Neutrophil (primary cell): Measurements from ENCODE around the gene SAMD1.

Source experiments
- H3K27ac ChIP-seq: fragments of 200-600 bp; sonication (generic); 2 replicates; pipeline ENCODE4 v1.5.1; 2016; ENCODE audit warnings: mild to moderate bottlenecking, moderate library complexity
- H3K27me3 ChIP-seq: fragments of 200-600 bp; sonication (generic); 2 replicates; pipeline ENCODE4 v1.6.0; 2016; ENCODE audit warnings: mild to moderate bottlenecking
- H3K36me3 ChIP-seq: fragments of 200-600 bp; sonication (generic); 2 replicates; pipeline ENCODE4 v1.5.1; 2017
- H3K4me1 ChIP-seq, 2 experiments: fragments of 200-600 bp in 1 of 2; sonication (generic) in 1 of 2; 1 replicate in 1 of 2; 2 replicates in 1 of 2; pipeline versions ENCODE4 v1.5.1 to v1.6.1; 2013 to 2016; ENCODE audit warnings: low read depth in 1 of 2, low read length in 1 of 2, mild to moderate bottlenecking in 1 of 2, moderate library complexity in 1 of 2; ENCODE audit not compliant: control insufficient read depth in 1 of 2, insufficient read depth in 1 of 2
- H3K4me3 ChIP-seq, 2 experiments: fragments of 200-600 bp in 1 of 2; sonication (generic) in 1 of 2; 1 replicate in 1 of 2; 2 replicates in 1 of 2; pipeline ENCODE4 v1.5.1; 2013 to 2016; ENCODE audit warnings: low read depth in 1 of 2, low read length in 1 of 2, mild to moderate bottlenecking in 1 of 2, moderate library complexity in 1 of 2
- H3K9me3 ChIP-seq: fragments of 200-600 bp; sonication (generic); 2 replicates; pipeline ENCODE4 v1.5.1; 2016
- CTCF ChIP-seq: fragments of 200-600 bp; sonication (generic); IDR thresholded peaks from 2 replicates; pipeline ENCODE4 v1.5.1; 2016; ENCODE audit warnings: antibody characterized with exemption

SAMD1 gene

GRCh38 chr19:14090509-14091080 lies at the start of gene SAMD1:
Gene SAMD1 (minus strand): TSS chr19:14090751.
- peaks cover 27% of the 10 kb centered on the region for H3K36me3 ChIP-seq
- H3K27me3 ChIP-seq, result peaks cover 6% of the 10 kb centered on the region
- H3K9me3 ChIP-seq, result no peaks in the 10 kb centered on the region
- peak within 1 kb of the TSS; percentile 63 to 64 for H3K4me3 ChIP-seq
- no peak for TF ChIP-seq CTCF
- H3K27ac ChIP-seq, result peak within 1 kb of the TSS; percentile 47
- H3K4me1 ChIP-seq, result peaks cover 17 to 20% of the 10 kb centered on the region in 2 experiments

DNA sequence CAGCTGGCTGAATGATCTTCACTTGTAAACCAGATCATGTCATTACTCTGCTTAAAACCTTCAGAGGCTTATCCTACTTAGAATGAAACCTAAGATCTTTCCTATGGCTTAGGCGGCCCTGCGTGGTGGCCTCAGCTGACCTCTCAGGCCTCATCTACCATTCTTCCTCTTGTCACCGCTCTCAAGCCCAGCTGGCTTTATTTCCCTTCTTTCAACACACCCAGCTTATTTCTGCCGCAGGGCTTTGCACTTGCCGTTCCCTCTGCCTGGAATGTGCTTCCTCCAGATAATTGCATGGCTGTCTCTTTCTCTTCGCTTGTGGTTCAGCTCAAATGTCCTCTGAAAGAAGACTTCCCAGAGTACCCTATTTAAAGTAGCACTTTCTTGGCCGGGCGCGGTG lies 49.4 kb upstream of the SAMD1 start:
- H3K4me1 ChIP-seq, result peaks cover 39 to 42% of the 10 kb centered on the region in 2 experiments
- peak overlapping the region; percentile 66 for H3K27ac ChIP-seq
- H3K9me3 ChIP-seq, result no peaks in the 10 kb centered on the region
- no peaks in the 10 kb centered on the region for H3K36me3 ChIP-seq
- H3K4me3 ChIP-seq, result no peak overlapping the region
- TF ChIP-seq CTCF, result no peak
- no peaks in the 10 kb centered on the region for H3K27me3 ChIP-seq

DNA sequence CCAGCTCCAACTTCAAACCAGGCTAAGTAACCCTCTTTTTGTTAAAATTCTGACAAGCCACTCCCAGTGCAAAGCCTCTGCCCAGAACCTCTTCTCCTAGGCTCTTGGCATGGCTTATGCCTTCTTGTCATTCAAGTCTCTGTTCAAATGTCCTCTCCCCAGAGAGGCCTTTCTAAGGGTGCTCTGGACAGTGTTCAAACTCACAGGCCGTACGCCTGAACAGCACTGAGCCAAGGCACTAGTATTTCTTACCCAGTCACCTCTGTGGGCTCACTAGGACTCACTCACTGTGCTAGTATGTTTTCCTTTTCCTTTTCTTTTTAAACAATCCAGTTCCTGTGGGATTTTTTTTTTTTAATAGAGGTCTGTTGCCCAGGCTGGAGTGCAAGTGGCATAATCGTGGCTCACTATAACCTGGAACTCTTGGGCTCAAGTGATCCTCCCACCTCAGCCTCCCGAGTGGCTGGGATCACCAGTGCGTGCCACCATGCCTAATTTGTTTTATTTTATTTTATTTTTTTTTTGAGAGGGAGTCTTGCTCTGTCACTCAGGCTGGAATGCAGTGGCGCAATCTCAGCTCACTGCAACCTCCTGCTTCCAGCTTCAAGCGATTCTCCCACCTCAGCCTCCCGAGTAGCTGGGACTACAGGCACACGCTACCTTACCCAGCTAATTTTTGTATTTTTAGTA lies 48.2 kb upstream of the SAMD1 start:
- Histone ChIP-seq H3K27me3 (no peaks in the 10 kb centered on the region), H3K9me3 (no peaks in the 10 kb centered on the region), H3K4me1 (peaks cover 46 to 52% of the 10 kb centered on the region in 2 experiments), H3K27ac (peak overlapping the region; percentile 92), H3K4me3 (no peak overlapping the region), H3K36me3 (no peaks in the 10 kb centered on the region)
- TF ChIP-seq CTCF, result no peak

DNA sequence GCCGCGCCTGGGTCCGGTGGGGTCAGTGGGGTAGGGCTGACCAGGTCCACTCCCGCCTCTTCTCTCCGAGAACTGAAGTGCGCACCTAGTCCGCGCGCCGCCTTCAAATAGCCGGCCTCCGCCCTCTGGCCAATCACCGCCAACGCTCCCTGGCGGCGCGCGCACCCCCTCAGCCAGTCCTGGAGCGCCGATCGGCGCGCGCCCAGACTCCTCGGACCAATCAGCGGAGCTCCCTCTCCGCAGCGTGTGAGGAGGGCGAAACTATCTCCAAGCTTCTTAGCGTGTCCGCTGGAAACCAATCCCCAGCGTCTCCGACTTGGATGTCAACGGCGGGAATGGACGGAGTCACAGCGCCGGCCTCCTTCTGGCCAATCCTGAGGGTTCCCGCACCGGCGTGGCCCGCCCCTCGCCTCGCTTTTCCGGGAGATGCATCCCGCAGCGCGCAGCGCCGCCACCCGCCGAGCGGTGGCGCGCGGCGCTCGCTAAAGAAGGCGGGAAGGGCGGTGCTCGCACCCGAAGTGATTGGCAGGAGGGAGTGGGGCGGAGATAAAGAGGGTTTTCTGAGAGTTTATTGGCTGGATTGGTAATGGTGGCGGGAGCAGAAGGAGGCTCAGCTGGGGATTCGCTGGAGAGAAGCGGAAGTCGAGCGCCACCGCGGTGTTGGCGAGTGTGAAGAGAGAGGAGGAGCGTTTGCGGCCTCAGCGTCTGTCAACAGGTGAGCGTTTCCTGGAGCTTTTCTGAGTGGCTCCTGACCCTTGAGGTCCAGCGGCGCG lies 46.1 kb upstream of the SAMD1 start, which contains the start of gene ASF1B:
Gene ASF1B, minus strand, starts transcription at position 81 of the 773 bp plus-strand sequence. CDS start 133 bp downstream, outside the sequence.
- peak within 1 kb of the TSS; percentile 92 for H3K27ac ChIP-seq
- H3K36me3 ChIP-seq, result no peaks in the 10 kb centered on the region
- no peaks in the 10 kb centered on the region for H3K9me3 ChIP-seq
- peak within 1 kb of the TSS; percentile 86 to 98 for H3K4me3 ChIP-seq
- peaks cover 51 to 53% of the 10 kb centered on the region in 2 experiments for H3K4me1 ChIP-seq
- peak; percentile 99 for TF ChIP-seq CTCF
- no peaks in the 10 kb centered on the region for H3K27me3 ChIP-seq

- H3K27ac ChIP-seq, result peak overlapping the region; percentile 92
- H3K27me3 ChIP-seq, result no peaks in the 10 kb centered on the region
Observed at GRCh38 chr19:14135985-14136508, 45.5 kb upstream of the SAMD1 start.

More at GRCh38 chr19:14135985-14136508, 45.5 kb upstream of the SAMD1 start:
- peaks cover 57 to 59% of the 10 kb centered on the region in 2 experiments for H3K4me1 ChIP-seq
- H3K4me3 ChIP-seq, result peak overlapping the region; percentile 86 to 98
- TF ChIP-seq CTCF, result no peak
- no peaks in the 10 kb centered on the region for H3K9me3 ChIP-seq
- no peaks in the 10 kb centered on the region for H3K36me3 ChIP-seq
